GM18508 (cell line): Measurements from ENCODE around the gene TNRC6C.
"Not testable (repeated sequence)": the region's sequence is repeated elsewhere in the genome, so short reads cannot be mapped to it uniquely, and the experiment has no call there.

Source experiments
- ATAC-seq: cut with Tn5 transposase; IDR thresholded peaks from one replicate; pipeline ENCODE4 v1.9.1; 2021; ENCODE audit warnings: moderate number of reproducible peaks; ENCODE audit not compliant: insufficient read depth, unreplicated experiment

Gene TNRC6C

DNA sequence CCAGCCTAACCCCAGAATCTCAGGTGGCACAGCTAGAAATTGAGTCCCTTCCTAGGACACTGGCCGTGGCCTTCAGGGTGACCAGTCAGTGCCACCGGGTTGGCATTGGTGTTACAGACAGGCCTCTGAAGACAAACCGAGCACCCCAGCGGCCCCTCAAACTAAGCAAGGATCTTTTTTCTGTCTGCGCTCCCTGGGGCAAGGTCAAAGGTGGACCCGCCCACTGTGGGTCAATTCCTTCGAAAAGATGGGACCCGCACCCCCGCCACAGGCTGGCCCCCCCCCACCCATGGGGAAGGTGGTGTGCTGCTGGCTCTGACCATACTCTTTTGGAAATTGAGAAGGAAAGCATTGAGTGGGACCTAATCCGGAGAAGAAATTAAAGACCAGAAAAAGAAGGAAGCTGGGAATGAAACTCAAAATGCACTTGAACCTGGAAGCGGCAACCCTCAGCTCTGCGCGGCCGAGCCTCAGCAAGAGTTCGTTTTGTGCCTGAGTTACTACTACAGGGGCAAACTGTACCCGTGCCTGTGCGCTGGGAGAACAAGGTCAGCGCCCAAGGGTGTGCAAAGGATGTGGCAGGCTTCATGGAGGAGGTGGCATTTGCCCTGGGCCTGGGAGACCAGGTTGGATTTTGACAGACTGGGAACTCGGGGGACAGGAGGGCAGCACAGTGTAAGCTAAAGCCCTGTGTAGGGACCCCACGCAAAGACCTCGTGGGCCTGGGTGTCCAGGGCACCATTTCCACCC, 149.6 kb downstream of the TNRC6C start:
- ATAC-seq = no peak

GRCh38 chr17:78108726-78109488, 150.4 kb downstream of the TNRC6C start:
- no peak for ATAC-seq

DNA sequence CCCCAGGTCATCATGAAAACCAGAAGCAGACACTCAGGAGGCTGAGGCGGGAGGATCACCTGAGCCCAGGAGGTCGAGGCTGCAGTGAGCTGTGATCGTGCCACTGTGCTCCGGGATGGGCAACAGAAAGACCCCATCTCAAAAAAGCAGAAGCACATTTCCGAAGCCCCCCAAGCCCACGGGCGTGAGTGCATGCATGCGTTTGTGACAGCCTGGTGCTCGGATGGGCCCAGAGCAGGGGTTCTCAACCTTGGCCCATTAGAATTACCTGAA, 150.9 kb downstream of the TNRC6C start:
- no peak for ATAC-seq

DNA sequence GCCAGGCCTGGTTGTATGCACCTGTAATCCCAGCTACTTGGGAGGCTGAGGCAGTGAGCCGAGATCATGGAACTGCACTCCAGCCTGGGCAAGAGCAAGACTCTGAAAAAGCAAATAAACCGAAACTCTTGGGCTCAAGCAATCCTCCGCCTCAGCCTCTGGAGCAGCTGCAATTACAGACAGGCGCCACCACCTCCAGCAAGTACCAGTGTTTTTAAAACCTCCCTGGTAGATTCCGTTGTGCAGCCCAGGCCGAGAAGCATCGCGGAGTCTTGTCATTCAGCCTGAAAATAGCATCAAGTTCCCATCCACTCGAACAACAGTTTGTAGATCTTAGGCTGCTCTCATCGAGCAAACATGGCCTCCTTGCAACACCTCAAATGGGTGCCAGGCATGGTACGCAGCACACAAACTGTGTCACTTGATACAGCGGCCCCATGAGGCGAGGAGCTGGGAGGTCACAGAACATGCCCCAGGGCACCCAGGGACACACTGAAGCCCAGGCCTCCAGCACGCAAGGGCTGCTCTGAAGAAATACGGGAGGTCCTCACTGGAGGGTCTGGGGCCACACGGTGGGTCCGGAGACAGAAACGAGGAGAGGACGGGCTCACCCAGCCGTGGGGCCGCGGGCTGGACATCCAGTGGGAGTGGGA, 152.0 kb downstream of the TNRC6C start:
- ATAC-seq = no peak

- no peak for ATAC-seq
These were observed 152.7 kb downstream of the TNRC6C start for GRCh38 chr17:78111016-78111726.

DNA sequence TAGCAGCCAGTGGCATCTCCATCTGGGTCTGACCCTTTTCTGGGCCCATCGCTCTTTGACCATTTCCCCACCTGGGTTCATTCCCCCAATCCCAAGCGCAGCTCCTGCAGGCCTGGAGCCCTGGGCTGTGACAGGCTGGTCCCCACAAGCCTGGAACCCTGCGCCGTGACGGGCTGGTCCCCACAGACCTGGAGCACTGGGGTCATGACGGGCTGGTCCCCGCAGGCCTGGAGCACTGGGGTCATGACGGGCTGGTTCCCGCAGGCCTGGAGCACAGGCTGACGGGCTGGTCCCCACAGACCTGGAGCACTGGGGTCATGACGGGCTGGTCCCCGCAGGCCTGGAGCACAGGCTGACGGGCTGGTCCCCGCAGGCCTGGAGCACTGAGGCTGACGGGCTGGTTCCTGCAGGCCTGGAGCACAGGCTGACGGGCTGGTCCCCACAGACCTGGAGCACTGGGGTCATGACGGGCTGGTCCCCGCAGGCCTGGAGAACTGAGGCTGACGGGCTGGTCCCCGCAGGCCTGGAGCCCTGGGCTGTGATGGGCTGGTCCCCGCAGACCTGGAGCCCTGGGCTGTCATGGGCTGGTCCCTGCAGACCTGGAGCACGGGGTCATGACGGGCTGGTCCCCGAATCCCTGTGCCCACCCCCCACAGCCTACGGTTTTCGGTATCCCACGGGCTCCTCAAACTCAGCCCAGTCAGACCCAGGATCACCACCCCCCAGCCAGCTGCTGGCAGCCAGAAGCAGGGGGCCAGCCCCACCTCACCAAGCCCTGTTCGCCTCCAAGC, 153.4 kb downstream of the TNRC6C start:
- ATAC-seq = no peak

DNA sequence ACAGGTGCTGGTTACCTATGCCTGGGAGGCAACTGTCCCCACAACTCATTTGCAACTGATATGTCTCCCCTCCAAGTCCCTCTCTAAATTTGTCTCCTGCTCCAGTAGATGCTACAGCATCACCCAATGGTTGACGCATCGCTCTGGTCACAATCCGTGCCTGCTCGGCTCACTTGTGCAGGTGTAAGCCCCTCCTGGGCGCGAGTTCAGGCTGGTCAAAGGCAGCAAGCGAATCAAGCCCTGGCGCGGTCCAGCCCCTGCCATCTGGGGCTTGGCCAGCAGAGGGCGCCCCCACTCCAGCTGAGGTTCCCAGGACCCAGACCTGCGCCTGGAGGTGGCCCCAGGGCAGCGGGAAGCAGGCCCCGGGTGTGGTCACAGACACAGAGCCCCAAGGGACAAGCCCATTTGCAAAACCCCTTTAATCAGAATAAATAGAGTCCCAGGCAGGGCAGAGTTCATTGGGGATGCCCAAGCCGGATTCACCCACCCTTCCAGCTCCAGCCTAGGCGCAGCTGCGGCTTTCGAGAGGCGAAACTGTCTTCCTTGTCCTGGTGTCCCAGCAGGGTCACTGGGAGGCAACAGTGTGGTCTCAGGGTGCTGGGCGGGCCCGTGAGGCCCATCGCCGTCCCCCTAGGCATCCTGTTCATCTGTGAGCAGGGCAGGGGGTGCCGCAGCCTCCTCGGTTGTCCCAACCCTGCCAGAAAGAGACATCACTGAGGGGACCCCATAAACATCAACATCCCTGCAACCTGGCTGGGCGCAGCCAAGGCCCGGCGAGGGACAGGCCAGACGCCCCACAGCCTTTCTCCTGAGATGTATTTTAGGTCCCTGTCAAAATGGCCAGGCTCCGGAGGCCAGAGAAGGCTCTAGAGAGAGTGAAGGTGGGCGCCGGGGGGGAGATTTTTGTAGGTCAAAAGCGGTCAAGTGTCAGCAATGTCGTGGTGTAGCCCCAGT, 154.3 kb downstream of the TNRC6C start:
- no peak for ATAC-seq

GRCh38 chr17:78113804-78114785, 155.6 kb downstream of the TNRC6C start:
- no peak for ATAC-seq

DNA sequence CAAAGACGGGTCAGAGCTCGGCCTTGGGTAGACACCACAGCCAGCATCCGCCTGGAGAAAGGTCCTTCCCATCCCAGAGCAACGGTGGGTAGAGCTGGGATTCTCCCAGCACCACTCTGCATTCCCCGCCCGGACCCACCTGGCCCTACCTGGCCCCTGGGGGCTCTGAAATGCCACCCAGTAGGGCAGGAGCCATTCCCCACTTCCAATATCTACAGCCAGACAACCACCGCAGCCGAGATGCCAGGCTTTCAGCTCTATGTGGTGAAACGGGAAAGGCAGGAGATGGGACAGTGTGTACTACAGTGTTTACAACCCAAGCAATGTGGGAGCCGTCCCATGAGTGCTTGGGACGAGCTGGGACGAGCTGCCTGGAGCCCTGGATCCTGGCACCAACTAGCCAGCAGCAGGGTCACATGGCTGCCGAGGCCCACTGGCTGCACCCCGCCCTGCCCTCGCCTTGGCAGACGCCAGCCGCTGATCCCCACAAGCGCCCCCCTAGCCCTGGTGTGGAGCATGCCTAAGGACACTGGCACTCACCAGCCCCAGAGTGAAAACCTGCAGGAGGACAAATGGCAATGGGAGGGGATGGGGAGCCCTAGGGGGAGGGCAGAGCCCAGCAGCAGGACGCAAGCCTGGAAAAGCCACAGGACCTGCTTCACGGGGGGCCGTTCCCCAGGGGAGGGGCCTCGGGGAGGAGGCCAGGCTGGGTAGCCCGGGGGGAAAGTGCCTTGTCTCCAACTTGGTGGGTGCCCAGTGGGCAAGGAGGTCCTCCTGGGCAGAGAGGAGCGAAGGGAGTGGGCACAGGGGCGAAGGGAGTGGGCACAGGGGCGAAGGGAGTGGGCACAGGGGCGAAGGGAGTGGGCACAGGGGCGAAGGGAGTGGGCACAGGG, 156.6 kb downstream of the TNRC6C start:
- no peak for ATAC-seq

GRCh38 chr17:78115803-78116202, 157.3 kb downstream of the TNRC6C start:
- ATAC-seq = not testable (repeated sequence)

DNA sequence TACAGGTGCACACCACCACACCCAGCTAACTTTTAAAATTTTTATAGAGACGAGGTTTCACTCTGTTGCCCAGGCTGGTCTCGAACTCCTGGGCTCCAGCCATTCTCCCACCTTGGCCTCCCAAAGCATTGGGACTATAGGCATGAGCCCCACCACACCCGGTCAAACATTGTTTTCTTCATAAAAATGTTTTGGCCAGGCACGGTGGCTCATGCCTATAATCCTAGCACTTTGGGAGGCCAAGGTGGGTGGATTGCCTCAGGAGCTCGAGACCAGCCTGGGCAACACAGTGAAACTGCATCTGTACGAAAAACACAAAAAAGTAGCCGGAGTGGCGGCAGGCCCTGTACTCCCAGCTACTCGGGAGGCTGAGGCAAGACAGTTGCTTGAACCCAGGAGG, 157.9 kb downstream of the TNRC6C start:
- ATAC-seq = no peak

DNA sequence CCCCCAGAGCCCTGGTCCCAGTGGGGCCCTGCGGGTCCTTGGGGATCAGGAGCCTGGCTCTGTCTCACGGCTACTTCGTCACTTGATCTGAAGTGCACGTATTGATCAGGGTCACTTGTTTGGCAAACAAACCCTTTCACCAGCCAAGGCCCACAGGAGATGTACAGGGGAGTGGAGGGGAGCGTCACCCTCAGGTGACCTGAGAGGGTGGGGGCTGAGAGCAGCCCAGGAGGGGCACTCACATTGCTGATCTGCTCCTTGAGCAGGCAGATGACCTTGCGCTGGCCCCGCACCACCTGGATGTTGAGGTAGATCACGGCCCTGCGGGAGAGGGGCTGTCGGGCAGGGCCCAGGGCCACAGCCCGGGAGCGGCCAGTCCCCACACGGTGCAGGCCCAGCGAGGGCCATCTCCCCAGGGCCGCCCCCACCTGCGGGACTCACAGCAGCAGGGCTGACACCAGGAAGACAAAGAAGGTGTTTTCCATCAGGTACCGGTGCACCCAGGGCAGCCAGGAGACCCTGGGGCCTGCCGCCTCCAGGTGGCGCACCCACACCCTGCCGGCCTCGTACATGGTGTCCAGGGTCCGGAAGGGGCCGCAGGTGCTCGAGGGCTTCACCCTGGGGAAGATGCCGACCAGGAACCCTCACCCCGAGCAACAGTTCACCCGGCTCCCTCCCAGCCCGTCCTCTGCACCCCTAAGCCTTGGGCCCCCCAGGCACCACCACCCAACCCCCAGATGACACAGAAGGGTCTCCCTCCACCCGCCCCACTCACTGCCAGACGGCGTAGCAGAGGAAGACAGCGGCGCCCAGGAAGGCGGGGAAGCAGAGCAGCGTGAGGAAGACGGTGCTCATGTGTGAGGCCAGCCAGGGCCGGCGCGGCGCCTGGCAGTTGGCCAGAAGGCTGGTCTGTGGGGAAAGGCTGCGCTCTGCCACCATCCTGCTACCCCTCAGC, 158.8 kb downstream of the TNRC6C start:
- ATAC-seq = no peak

DNA sequence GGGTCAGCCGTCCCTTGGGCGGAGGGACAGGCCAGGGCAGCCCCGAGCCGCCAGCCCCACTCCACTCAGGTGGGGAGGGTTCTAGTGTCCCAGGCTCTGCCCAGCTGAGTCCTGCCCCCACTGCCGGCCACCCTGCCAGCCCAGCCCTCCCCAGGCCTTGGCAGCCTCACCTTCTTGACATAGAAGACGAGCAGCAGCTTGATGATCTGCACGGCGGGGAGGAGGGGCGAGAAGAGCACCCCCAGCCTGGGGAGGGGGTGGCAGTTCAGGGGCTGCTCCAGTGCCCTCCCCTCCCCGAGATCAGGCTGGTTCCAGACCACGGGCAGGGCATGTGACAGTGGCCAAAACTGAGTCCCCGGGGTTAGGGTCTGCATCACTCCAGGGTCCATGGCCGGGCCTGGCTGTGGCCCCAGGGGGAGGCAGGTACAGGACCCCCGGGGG, 160.3 kb downstream of the TNRC6C start:
- no peak for ATAC-seq

- no peak for ATAC-seq
These were observed 162.0 kb downstream of the TNRC6C start for GRCh38 chr17:78120537-78120936.

- ATAC-seq = no peak
These were observed 162.7 kb downstream of the TNRC6C start for GRCh38 chr17:78120971-78121800.
